HEK293 (cell line): ENCODE results near the gene H3-3A.
A peak's percentile ranks its signal among the peaks of the same experiment; 100 is the strongest.

Experiments
- ZBTB8A ChIP-seq: fragments of 450-650 bp; formaldehyde crosslinking; IDR thresholded peaks from 2 replicates; pipeline ENCODE4 v1.5.1; 2016; ENCODE audit warnings: missing biosample characterization, missing genetic modification characterization
- ZEB2 ChIP-seq: fragments of 450-650 bp; formaldehyde crosslinking; IDR thresholded peaks from 2 replicates; pipeline ENCODE4 v1.5.1; 2016; ENCODE audit warnings: missing biosample characterization, missing genetic modification characterization
- ZFP37 ChIP-seq: fragments of 450-650 bp; formaldehyde crosslinking; IDR thresholded peaks from 2 replicates; pipeline ENCODE4 v1.5.1; 2016; ENCODE audit warnings: missing biosample characterization, missing genetic modification characterization
- ZNF184 ChIP-seq: fragments of 450-650 bp; IDR thresholded peaks from 2 replicates; pipeline ENCODE4 v1.5.1; 2018; ENCODE audit warnings: missing biosample characterization, mild to moderate bottlenecking, missing genetic modification characterization
- ZNF274 ChIP-seq, 2 experiments: fragments of 200-500 bp in 1 of 2; fragments of 450-650 bp in 1 of 2; sonication (Bioruptor generic) in 1 of 2; formaldehyde crosslinking in 1 of 2; IDR thresholded peaks; 2 replicates each; pipeline versions ENCODE4 v1.5.1 to v1.6.1; 2014 to 2016; ENCODE audit warnings: borderline replicate concordance in 1 of 2, inconsistent platforms in 1 of 2, low read length in 1 of 2, missing biosample characterization in 1 of 2, missing genetic modification characterization in 1 of 2
- ZNF426 ChIP-seq: fragments of 450-650 bp; formaldehyde crosslinking; IDR thresholded peaks from 2 replicates; pipeline ENCODE4 v1.5.1; 2017; ENCODE audit warnings: missing biosample characterization, missing genetic modification characterization, mild to moderate bottlenecking, inconsistent platforms, moderate library complexity
- ZNF785 ChIP-seq: fragments of 450-650 bp; formaldehyde crosslinking; IDR thresholded peaks from 2 replicates; pipeline ENCODE4 v1.5.1; 2016; ENCODE audit warnings: missing biosample characterization, missing genetic modification characterization
- TF ChIP-seq, protein P1 (sequence below): fragments of 450-650 bp; formaldehyde crosslinking; IDR thresholded peaks from 2 replicates; pipeline ENCODE4 v1.5.1; 2016; ENCODE audit warnings: missing biosample characterization, missing genetic modification characterization
- TF ChIP-seq, protein P2 (sequence below): sonication (generic); formaldehyde crosslinking; IDR thresholded peaks from 2 replicates; pipeline ENCODE4 v1.8.1; 2022; ENCODE audit warnings: mild to moderate bottlenecking, moderate library complexity, missing genetic modification reagents
- TF ChIP-seq, protein P3 (sequence below): fragments of 450-650 bp; formaldehyde crosslinking; IDR thresholded peaks from 2 replicates; pipeline ENCODE4 v1.5.1; 2016; ENCODE audit warnings: missing biosample characterization, missing genetic modification characterization
- TF ChIP-seq, protein P4 (sequence below): fragments of 450-650 bp; formaldehyde crosslinking; IDR thresholded peaks from 2 replicates; pipeline ENCODE4 v1.5.1; 2016; ENCODE audit warnings: missing biosample characterization, missing genetic modification characterization, low read depth

DNA sequence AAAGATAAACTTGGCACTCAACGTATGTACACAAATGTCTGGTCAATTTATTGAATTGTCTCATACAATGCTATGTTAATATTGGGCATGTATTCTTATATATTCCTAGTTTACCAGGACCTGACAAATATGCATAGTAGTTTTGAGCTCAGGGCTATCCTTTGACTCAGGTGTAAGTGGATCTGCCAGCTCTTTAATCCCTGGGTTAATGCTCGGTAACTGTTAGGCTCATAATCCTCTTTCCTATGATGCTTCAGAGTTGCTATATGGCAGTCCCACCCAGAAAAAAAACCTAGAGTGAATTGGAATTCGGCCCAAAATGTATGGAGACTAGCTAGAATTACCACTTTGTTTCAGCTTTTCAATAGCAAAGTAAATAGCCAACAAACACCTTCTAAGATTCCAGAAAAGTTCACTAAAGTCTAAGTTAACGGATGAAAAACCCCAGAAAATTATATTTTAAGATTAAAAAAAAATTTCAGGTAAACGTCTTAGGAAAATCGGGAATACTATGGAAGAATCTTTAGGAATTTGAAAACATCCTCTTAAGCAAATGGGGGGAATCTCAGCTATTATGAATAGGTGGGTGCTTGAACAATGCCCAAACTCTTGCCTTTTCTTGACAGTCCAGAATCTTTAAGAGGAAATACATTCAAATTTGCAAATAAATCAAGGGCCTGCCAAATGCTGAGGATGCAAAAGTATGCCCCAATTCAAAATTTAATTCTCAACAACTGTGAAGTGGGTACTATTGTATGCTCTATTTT lies 10.9 kb downstream of the H3-3A start:
- TF ChIP-seq, protein P1, sequence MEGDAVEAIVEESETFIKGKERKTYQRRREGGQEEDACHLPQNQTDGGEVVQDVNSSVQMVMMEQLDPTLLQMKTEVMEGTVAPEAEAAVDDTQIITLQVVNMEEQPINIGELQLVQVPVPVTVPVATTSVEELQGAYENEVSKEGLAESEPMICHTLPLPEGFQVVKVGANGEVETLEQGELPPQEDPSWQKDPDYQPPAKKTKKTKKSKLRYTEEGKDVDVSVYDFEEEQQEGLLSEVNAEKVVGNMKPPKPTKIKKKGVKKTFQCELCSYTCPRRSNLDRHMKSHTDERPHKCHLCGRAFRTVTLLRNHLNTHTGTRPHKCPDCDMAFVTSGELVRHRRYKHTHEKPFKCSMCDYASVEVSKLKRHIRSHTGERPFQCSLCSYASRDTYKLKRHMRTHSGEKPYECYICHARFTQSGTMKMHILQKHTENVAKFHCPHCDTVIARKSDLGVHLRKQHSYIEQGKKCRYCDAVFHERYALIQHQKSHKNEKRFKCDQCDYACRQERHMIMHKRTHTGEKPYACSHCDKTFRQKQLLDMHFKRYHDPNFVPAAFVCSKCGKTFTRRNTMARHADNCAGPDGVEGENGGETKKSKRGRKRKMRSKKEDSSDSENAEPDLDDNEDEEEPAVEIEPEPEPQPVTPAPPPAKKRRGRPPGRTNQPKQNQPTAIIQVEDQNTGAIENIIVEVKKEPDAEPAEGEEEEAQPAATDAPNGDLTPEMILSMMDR (tag by site-specific recombination), result no peak
- no peak for TF ChIP-seq ZNF274 (IDR thresholded peaks at IDR 0.05; ENCODE audit: low read length)
- no peak for TF ChIP-seq ZNF274 (tag by site-specific recombination; IDR thresholded peaks at IDR 0.05; ENCODE audit: borderline replicate concordance)
- TF ChIP-seq, protein P2, sequence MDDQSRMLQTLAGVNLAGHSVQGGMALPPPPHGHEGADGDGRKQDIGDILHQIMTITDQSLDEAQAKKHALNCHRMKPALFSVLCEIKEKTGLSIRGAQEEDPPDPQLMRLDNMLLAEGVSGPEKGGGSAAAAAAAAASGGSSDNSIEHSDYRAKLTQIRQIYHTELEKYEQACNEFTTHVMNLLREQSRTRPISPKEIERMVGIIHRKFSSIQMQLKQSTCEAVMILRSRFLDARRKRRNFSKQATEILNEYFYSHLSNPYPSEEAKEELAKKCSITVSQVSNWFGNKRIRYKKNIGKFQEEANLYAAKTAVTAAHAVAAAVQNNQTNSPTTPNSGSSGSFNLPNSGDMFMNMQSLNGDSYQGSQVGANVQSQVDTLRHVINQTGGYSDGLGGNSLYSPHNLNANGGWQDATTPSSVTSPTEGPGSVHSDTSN, result no peak
- no peak for TF ChIP-seq ZNF426 (tag by site-specific recombination)
- no peak for TF ChIP-seq ZNF184 (tag by site-specific recombination)
- TF ChIP-seq, protein P3, sequence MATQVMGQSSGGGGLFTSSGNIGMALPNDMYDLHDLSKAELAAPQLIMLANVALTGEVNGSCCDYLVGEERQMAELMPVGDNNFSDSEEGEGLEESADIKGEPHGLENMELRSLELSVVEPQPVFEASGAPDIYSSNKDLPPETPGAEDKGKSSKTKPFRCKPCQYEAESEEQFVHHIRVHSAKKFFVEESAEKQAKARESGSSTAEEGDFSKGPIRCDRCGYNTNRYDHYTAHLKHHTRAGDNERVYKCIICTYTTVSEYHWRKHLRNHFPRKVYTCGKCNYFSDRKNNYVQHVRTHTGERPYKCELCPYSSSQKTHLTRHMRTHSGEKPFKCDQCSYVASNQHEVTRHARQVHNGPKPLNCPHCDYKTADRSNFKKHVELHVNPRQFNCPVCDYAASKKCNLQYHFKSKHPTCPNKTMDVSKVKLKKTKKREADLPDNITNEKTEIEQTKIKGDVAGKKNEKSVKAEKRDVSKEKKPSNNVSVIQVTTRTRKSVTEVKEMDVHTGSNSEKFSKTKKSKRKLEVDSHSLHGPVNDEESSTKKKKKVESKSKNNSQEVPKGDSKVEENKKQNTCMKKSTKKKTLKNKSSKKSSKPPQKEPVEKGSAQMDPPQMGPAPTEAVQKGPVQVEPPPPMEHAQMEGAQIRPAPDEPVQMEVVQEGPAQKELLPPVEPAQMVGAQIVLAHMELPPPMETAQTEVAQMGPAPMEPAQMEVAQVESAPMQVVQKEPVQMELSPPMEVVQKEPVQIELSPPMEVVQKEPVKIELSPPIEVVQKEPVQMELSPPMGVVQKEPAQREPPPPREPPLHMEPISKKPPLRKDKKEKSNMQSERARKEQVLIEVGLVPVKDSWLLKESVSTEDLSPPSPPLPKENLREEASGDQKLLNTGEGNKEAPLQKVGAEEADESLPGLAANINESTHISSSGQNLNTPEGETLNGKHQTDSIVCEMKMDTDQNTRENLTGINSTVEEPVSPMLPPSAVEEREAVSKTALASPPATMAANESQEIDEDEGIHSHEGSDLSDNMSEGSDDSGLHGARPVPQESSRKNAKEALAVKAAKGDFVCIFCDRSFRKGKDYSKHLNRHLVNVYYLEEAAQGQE (tag by site-specific recombination), result no peak
- 0 out of 2 replicates have a peak, but pooled peaks have one; percentile 28 for TF ChIP-seq ZEB2 (tag by site-specific recombination)
- TF ChIP-seq ZBTB8A, result no peak
- TF ChIP-seq, protein P4, sequence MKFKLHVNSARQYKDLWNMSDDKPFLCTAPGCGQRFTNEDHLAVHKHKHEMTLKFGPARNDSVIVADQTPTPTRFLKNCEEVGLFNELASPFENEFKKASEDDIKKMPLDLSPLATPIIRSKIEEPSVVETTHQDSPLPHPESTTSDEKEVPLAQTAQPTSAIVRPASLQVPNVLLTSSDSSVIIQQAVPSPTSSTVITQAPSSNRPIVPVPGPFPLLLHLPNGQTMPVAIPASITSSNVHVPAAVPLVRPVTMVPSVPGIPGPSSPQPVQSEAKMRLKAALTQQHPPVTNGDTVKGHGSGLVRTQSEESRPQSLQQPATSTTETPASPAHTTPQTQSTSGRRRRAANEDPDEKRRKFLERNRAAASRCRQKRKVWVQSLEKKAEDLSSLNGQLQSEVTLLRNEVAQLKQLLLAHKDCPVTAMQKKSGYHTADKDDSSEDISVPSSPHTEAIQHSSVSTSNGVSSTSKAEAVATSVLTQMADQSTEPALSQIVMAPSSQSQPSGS, result no peak
- no peak for TF ChIP-seq ZNF785 (tag by site-specific recombination)
- TF ChIP-seq ZFP37 (tag by site-specific recombination), result no peak
